Endothelial cell of umbilical vein (primary cell): ENCODE measurements around the gene GNAQ. TPM values are rescaled to one million over a fixed set of nuclear protein-coding genes. Genes with fewer than 3 reads are reported as not detected.
A peak's percentile ranks its signal among the peaks of the same experiment; 100 is the strongest.

Source experiments
- BruUV-seq: library from RNA; stranded (reverse); fragments of 400-500 nt; replicated peaks from 2 replicates; lab custom pipeline; 2021; lab: Mats Ljungman, UMichigan
- CTCF ChIA-PET: fragments of 300-600, 350-600 bp; sonication (Branson Sonifier 250); formaldehyde crosslinking; loops from one replicate; lab custom pipeline; 2021; ENCODE audit warnings: antibody characterized with exemption, inconsistent platforms; lab: Charles Lee
- POLR2A ChIA-PET: fragments of 300-600, 350-600 bp; sonication (Branson Sonifier 250); formaldehyde crosslinking; loops from one replicate; lab custom pipeline; 2021; ENCODE audit warnings: antibody characterized with exemption, inconsistent platforms; lab: Charles Lee
- DNase-seq: peaks from one replicate; pipeline ENCODE4 v3.0.0-alpha.2; 2011; ENCODE audit warnings: low read depth, low spot score
- FAIRE-seq: peaks from 2 replicates; lab custom pipeline; 2011; peaks lifted over from hg19 to GRCh38; lab: Jason Lieb, UNC
- H2AFZ ChIP-seq: 2 replicates; pipeline ENCODE4 v1.6.0; 2012; ENCODE audit warnings: low read depth, low read length, control low read depth, inconsistent platforms
- H3K27ac ChIP-seq: 2 replicates; pipeline ENCODE4 v1.5.1; 2011; ENCODE audit warnings: low read depth, mild to moderate bottlenecking, control low read depth, low read length, moderate library complexity; ENCODE audit not compliant: insufficient read depth
- H3K27me3 ChIP-seq, 2 experiments: 2 replicates each; pipeline versions ENCODE4 v1.6.0 to v1.6.1; 2011; ENCODE audit warnings: low read length in 2 of 2, mixed read lengths in 1 of 2; ENCODE audit not compliant: control insufficient read depth in 2 of 2, insufficient read depth in 2 of 2
- H3K36me3 ChIP-seq, 2 experiments: 2 replicates in 1 of 2; 3 replicates in 1 of 2; pipeline ENCODE4 v1.5.1; 2011; ENCODE audit warnings: low read length in 2 of 2, mild to moderate bottlenecking in 1 of 2, moderate library complexity in 1 of 2; ENCODE audit not compliant: control insufficient read depth in 2 of 2, insufficient read depth in 2 of 2; ENCODE audit errors: extremely low read depth in 1 of 2
- H3K4me1 ChIP-seq: 3 replicates; pipeline ENCODE4 v1.5.1; 2011; ENCODE audit warnings: mild to moderate bottlenecking, low read length; ENCODE audit not compliant: control insufficient read depth, insufficient read depth; ENCODE audit errors: extremely low read depth
- H3K4me2 ChIP-seq: 2 replicates; pipeline ENCODE4 v1.6.1; 2011; ENCODE audit warnings: low read length, control low read depth, mixed read lengths; ENCODE audit not compliant: insufficient read depth
- H3K4me3 ChIP-seq, 3 experiments: fragments of 200-600 bp in 1 of 3; sonication (generic), shearing (Covaris generic) in 1 of 3; replicated peaks in 1 of 3; 2 replicates each; pipeline ENCODE4 v1.5.1; 2011 to 2016; ENCODE audit warnings: control low read depth in 3 of 3, low read length in 3 of 3, mild to moderate bottlenecking in 2 of 3, inconsistent platforms in 1 of 3, low read depth in 1 of 3, moderate library complexity in 1 of 3; ENCODE audit not compliant: insufficient read depth in 1 of 3
- H3K79me2 ChIP-seq: 2 replicates; pipeline ENCODE4 v1.6.0; 2012; ENCODE audit warnings: low read length, inconsistent platforms; ENCODE audit not compliant: control insufficient read depth, insufficient read depth
- H3K9ac ChIP-seq: replicated peaks from 2 replicates; pipeline ENCODE3; 2011; ENCODE audit warnings: low read length, control low read depth; ENCODE audit not compliant: insufficient read depth; ENCODE audit errors: extremely low read depth
- H3K9me1 ChIP-seq: replicated peaks from 3 replicates; pipeline ENCODE4 v1.6.0; 2011; ENCODE audit warnings: mild to moderate bottlenecking, low read length; ENCODE audit not compliant: control insufficient read depth, insufficient read depth; ENCODE audit errors: extremely low read depth
- H3K9me3 ChIP-seq: replicated peaks from 2 replicates; pipeline ENCODE4 v1.5.1; 2012; ENCODE audit warnings: low read length, inconsistent platforms; ENCODE audit not compliant: control insufficient read depth, insufficient read depth
- H4K20me1 ChIP-seq: replicated peaks from 2 replicates; pipeline ENCODE3; 2011; ENCODE audit warnings: mild to moderate bottlenecking, low read length; ENCODE audit not compliant: control insufficient read depth, insufficient read depth; ENCODE audit errors: extremely low read depth
- EZH2 ChIP-seq: IDR thresholded peaks from 2 replicates; pipeline ENCODE4 v1.6.1; 2012; ENCODE audit warnings: borderline replicate concordance, low read depth, mild to moderate bottlenecking, moderate library complexity, low read length, inconsistent platforms; ENCODE audit not compliant: severe bottlenecking
- MAX ChIP-seq: IDR thresholded peaks from 2 replicates; pipeline ENCODE4 v1.6.1; 2011; ENCODE audit not compliant: insufficient read depth, insufficient read length
- POLR2AphosphoS5 ChIP-seq: IDR thresholded peaks from 2 replicates; pipeline ENCODE4 v1.6.1; 2012; ENCODE audit warnings: low read depth, mild to moderate bottlenecking, control low read depth, low read length, moderate library complexity; ENCODE audit not compliant: insufficient read depth
- dilution Hi-C: fragments of 300-500 bp; cut with MboI; formaldehyde crosslinking; loops from one replicate; pipeline ENCODE4 v1.15.0; 2019; ENCODE audit warnings: low sequenced_read_pairs; ENCODE audit not compliant: extremely low pct_ligation_motif_present
- intact Hi-C: fragments of 100-400 bp; cut with micrococcal nuclease; formaldehyde crosslinking; loops from one replicate; pipeline ENCODE4 v1.10.0; 2022
- polyA plus RNA-seq, 4 experiments: library from polyadenylated mRNA; depleted of rRNA in 3 of 4; stranded (reverse) in 3 of 4; unstranded in 1 of 4; fragments of >200 nt; gene quantifications; 2 replicates each; pipeline versions ENCODE4 v1.2.1 to v1.2.3, GENCODE V29; 2011 to 2012; ENCODE audit warnings: missing spikeins in 1 of 4
- total RNA-seq: library from RNA; stranded (reverse); gene quantifications from 2 replicates; pipeline ENCODE4 v1.2.3, GENCODE V29; 2021

The GNAQ gene
- total and polyA plus RNA-seq, 2 donors (not counting 3 experiments of a cell fraction or from before 2014, with no cell fraction given), result 26.1 to 67.3 TPM

GRCh38 chr9:77679088-77679487, 352.5 kb downstream of the GNAQ start:
- H3K4me2 ChIP-seq, result no peak overlapping the region
- H3K79me2 ChIP-seq, result no peaks in the 10 kb centered on the region
- H3K27ac ChIP-seq, result no peak overlapping the region
- H4K20me1 ChIP-seq, result no peaks in the 10 kb centered on the region
- H3K4me3 ChIP-seq, result no peak overlapping the region
- H3K27me3 ChIP-seq, result no peaks in the 10 kb centered on the region
- no peaks in the 10 kb centered on the region for H3K4me1 ChIP-seq
- FAIRE-seq, result peak; percentile 53
- no peaks in the 10 kb centered on the region for H3K36me3 ChIP-seq
- no peaks in the 10 kb centered on the region for H3K9me1 ChIP-seq
- BruUV-seq, result no TSS peak
- intact Hi-C loops, result no loop called here
- POLR2A ChIA-PET, result no interaction called here
- dilution Hi-C loops, result no loop called here
- no peak overlapping the region for H2AFZ ChIP-seq
- CTCF ChIA-PET, result no interaction called here
- no peaks in the 10 kb centered on the region for H3K9me3 ChIP-seq
- no peak for DNase-seq
- TF ChIP-seq EZH2, result no peak
- TF ChIP-seq MAX, result no peak
- no peak overlapping the region for H3K9ac ChIP-seq

- Histone ChIP-seq H3K4me2 (no peak overlapping the region), H3K79me2 (no peaks in the 10 kb centered on the region), H3K27ac (no peak overlapping the region), H3K36me3 (no peaks in the 10 kb centered on the region), H3K27me3 (no peaks in the 10 kb centered on the region), H3K9ac (no peak overlapping the region), H3K9me1 (no peaks in the 10 kb centered on the region), H3K4me3 (no peak overlapping the region), H3K9me3 (no peaks in the 10 kb centered on the region), H4K20me1 (no peaks in the 10 kb centered on the region), H2AFZ (no peak overlapping the region), H3K4me1 (no peaks in the 10 kb centered on the region)
- no TSS peak for BruUV-seq
- dilution Hi-C loops, result no loop called here
- intact Hi-C loops, result no loop called here
- no peak for DNase-seq
- POLR2A ChIA-PET, result no interaction called here
- no peak for TF ChIP-seq POLR2AphosphoS5
- CTCF ChIA-PET, result interaction anchor here (0.8 to 1.0 kb wide), 2 partner anchors 28 to 190 kb away, joined by 3 read pairs; no protein-coding TSS in a partner anchor
- FAIRE-seq, result no peak
Measured at GRCh38 chr9:77677957-77678535, 353.6 kb downstream of the GNAQ start.
